IPS-18a (cell line): ENCODE data around the gene LMF1.

Experiments
- H3K27ac ChIP-seq: one replicate; pipeline ENCODE4 v1.5.1; 2013; ENCODE audit warnings: low read length
- H3K27me3 ChIP-seq: one replicate; pipeline ENCODE4 v1.6.1; 2013; ENCODE audit warnings: mild to moderate bottlenecking, low read length; ENCODE audit not compliant: control insufficient read depth, insufficient read depth
- H3K36me3 ChIP-seq: one replicate; pipeline ENCODE4 v1.6.1; 2013; ENCODE audit warnings: low read depth, low read length; ENCODE audit not compliant: control insufficient read depth
- H3K4me1 ChIP-seq: one replicate; pipeline ENCODE4 v1.6.1; 2013; ENCODE audit warnings: low read depth, low read length; ENCODE audit not compliant: control insufficient read depth
- H3K4me3 ChIP-seq: one replicate; pipeline ENCODE4 v1.5.1; 2013; ENCODE audit warnings: low read length
- H3K9ac ChIP-seq: one replicate; pipeline ENCODE4 v1.6.1; 2013; ENCODE audit warnings: mild to moderate bottlenecking, low read length, moderate library complexity
- H3K9me3 ChIP-seq: one replicate; pipeline ENCODE4 v1.6.1; 2013; ENCODE audit warnings: low read depth, low read length; ENCODE audit not compliant: control insufficient read depth

LMF1 gene

GRCh38 chr16:1010815-1011214 is 40.0 kb upstream of the LMF1 start:
- H3K27ac ChIP-seq: no peak overlapping the region
- H3K27me3 ChIP-seq: no peaks in the 10 kb centered on the region
- no peaks in the 10 kb centered on the region for H3K9me3 ChIP-seq
- H3K36me3 ChIP-seq: no peaks in the 10 kb centered on the region
- no peaks in the 10 kb centered on the region for H3K4me1 ChIP-seq
- no peak overlapping the region for H3K4me3 ChIP-seq
- no peak overlapping the region for H3K9ac ChIP-seq

- Histone ChIP-seq H3K4me1 (no peaks in the 10 kb centered on the region), H3K27ac (no peak overlapping the region), H3K4me3 (no peak overlapping the region), H3K9ac (no peak overlapping the region), H3K27me3 (no peaks in the 10 kb centered on the region), H3K36me3 (no peaks in the 10 kb centered on the region), H3K9me3 (no peaks in the 10 kb centered on the region)
These were observed 39.5 kb upstream of the LMF1 start for GRCh38 chr16:1010251-1010650.

GRCh38 chr16:1009358-1010150 is 38.8 kb upstream of the LMF1 start:
- Histone ChIP-seq H3K9ac (no peak overlapping the region), H3K4me1 (no peaks in the 10 kb centered on the region), H3K27ac (no peak overlapping the region), H3K27me3 (no peaks in the 10 kb centered on the region), H3K9me3 (no peaks in the 10 kb centered on the region), H3K4me3 (no peak overlapping the region), H3K36me3 (no peaks in the 10 kb centered on the region)

GRCh38 chr16:1008085-1008484 is 37.3 kb upstream of the LMF1 start:
- H3K4me3 ChIP-seq: no peak overlapping the region
- H3K27me3 ChIP-seq: no peaks in the 10 kb centered on the region
- no peaks in the 10 kb centered on the region for H3K9me3 ChIP-seq
- H3K27ac ChIP-seq: no peak overlapping the region
- no peak overlapping the region for H3K9ac ChIP-seq
- H3K4me1 ChIP-seq: no peaks in the 10 kb centered on the region
- no peaks in the 10 kb centered on the region for H3K36me3 ChIP-seq

GRCh38 chr16:1007284-1007850 is 36.6 kb upstream of the LMF1 start:
- Histone ChIP-seq H3K27ac (no peak overlapping the region), H3K9me3 (no peaks in the 10 kb centered on the region), H3K4me3 (no peak overlapping the region), H3K27me3 (no peaks in the 10 kb centered on the region), H3K9ac (no peak overlapping the region), H3K4me1 (no peaks in the 10 kb centered on the region), H3K36me3 (no peaks in the 10 kb centered on the region)

GRCh38 chr16:1006781-1007180 is 36.0 kb upstream of the LMF1 start:
- no peaks in the 10 kb centered on the region for H3K4me1 ChIP-seq
- no peaks in the 10 kb centered on the region for H3K9me3 ChIP-seq
- H3K27me3 ChIP-seq: no peaks in the 10 kb centered on the region
- no peak overlapping the region for H3K9ac ChIP-seq
- no peak overlapping the region for H3K4me3 ChIP-seq
- H3K27ac ChIP-seq: no peak overlapping the region
- H3K36me3 ChIP-seq: no peaks in the 10 kb centered on the region

- Histone ChIP-seq H3K36me3 (no peaks in the 10 kb centered on the region), H3K9me3 (no peaks in the 10 kb centered on the region), H3K9ac (no peak overlapping the region), H3K27ac (no peak overlapping the region), H3K4me3 (no peak overlapping the region), H3K27me3 (no peaks in the 10 kb centered on the region), H3K4me1 (no peaks in the 10 kb centered on the region)
These were observed 34.5 kb upstream of the LMF1 start for GRCh38 chr16:1005286-1005685.

- no peaks in the 10 kb centered on the region for H3K36me3 ChIP-seq
- no peaks in the 10 kb centered on the region for H3K4me1 ChIP-seq
- no peak overlapping the region for H3K27ac ChIP-seq
- H3K4me3 ChIP-seq: no peak overlapping the region
- H3K9ac ChIP-seq: no peak overlapping the region
- H3K27me3 ChIP-seq: no peaks in the 10 kb centered on the region
- H3K9me3 ChIP-seq: no peaks in the 10 kb centered on the region
These were observed 32.9 kb upstream of the LMF1 start for GRCh38 chr16:1003391-1004347.

- Histone ChIP-seq H3K9ac (no peak overlapping the region), H3K36me3 (no peaks in the 10 kb centered on the region), H3K4me1 (no peaks in the 10 kb centered on the region), H3K9me3 (no peaks in the 10 kb centered on the region), H3K27ac (no peak overlapping the region), H3K4me3 (no peak overlapping the region), H3K27me3 (no peaks in the 10 kb centered on the region)
These were observed 31.8 kb upstream of the LMF1 start for GRCh38 chr16:1002399-1003166.

- Histone ChIP-seq H3K9me3 (no peaks in the 10 kb centered on the region), H3K4me1 (no peaks in the 10 kb centered on the region), H3K27ac (no peak overlapping the region), H3K27me3 (peaks cover 6% of the 10 kb centered on the region), H3K4me3 (no peak overlapping the region), H3K36me3 (no peaks in the 10 kb centered on the region), H3K9ac (no peak overlapping the region)
These were observed 30.3 kb upstream of the LMF1 start for GRCh38 chr16:1001096-1001495.

- Histone ChIP-seq H3K27ac (no peak overlapping the region), H3K27me3 (peaks cover 6% of the 10 kb centered on the region), H3K4me1 (no peaks in the 10 kb centered on the region), H3K9ac (no peak overlapping the region), H3K9me3 (peaks cover 3% of the 10 kb centered on the region), H3K4me3 (no peak overlapping the region), H3K36me3 (no peaks in the 10 kb centered on the region)
These were observed 29.8 kb upstream of the LMF1 start for GRCh38 chr16:1000608-1001007.
